ENCODE measurements around the gene UNC13A.

The UNC13A gene

DNA sequence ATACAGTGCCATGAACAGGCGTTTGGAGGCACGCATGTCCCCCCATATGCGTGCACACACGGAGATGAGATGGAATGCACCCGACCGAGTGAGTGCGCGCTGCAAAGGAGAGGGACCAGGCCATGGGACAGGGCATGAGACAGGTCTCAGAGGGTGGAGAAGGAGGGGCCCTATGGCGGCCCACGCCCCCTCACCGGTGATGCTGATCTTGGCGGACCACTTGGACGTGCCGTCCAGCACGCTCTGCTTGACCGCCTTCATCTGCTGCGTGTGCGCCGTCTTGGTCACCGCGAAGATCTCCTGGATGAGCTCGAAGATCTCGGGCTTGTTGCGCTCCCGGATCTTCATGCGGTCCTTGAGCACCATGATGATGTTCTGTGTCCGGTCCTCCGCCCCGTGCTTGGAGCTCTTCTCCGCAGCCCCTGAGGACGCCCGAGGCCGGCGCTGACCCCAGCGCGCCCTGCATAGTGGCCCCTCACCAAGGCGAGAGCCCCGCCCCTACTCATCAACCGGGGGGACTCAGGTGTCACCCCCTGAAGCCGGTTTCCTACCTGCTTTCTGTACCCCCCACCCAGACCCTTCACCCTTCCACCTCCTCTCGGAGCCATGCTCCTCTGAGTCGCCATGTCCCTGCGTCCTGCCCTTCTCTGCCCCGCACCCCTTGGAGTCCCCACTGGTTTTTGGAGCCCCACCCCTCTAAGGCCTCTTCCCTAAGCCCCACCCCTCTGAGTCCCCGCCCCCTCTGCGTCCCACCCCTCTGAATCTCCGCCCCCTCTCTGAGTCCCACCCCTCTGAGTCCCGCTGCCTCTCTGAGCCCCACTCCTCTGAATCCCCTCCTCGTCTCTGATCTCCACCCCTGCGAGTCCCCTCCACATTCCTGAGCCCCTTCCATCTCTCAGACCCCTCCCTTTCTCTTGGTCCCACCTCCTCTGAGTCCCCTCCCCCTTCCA is 40.8 kb downstream of the UNC13A start:
- Histone ChIP-seq H3K27ac (replicated peaks) (no peak overlapping the region), H3K27me3 (ENCODE audit: insufficient read depth, poor library complexity, severe bottlenecking) (peaks cover 5% of the 10 kb centered on the region), H3K4me3 (replicated peaks; ENCODE audit: insufficient read depth, low read length) (no peak overlapping the region)
- TF ChIP-seq POLR2AphosphoS5 (IDR thresholded peaks at IDR 0.05; ENCODE audit: low read depth) (no peak), CTCF (IDR thresholded peaks at IDR 0.05; ENCODE audit: insufficient read depth, low read length) (no peak)
- no peak for DNase-seq (ENCODE audit: low read depth in 1 of 2, low spot score in 1 of 2)

- TF ChIP-seq SPI1 (IDR thresholded peaks at IDR 0.05; ENCODE audit: borderline replicate concordance, low read depth) = no peak
- Histone ChIP-seq H3K27me3 (ENCODE audit: insufficient read depth, poor library complexity, severe bottlenecking) (peaks cover 5% of the 10 kb centered on the region), H3K4me3 (replicated peaks; ENCODE audit: insufficient read depth, low read length) (no peak overlapping the region), H3K27ac (replicated peaks) (no peak overlapping the region)
- DNase-seq (ENCODE audit: low read depth in 1 of 2, low spot score in 1 of 2) = no peak
These were observed 41.7 kb downstream of the UNC13A start for GRCh38 chr19:17646441-17646840.

DNA sequence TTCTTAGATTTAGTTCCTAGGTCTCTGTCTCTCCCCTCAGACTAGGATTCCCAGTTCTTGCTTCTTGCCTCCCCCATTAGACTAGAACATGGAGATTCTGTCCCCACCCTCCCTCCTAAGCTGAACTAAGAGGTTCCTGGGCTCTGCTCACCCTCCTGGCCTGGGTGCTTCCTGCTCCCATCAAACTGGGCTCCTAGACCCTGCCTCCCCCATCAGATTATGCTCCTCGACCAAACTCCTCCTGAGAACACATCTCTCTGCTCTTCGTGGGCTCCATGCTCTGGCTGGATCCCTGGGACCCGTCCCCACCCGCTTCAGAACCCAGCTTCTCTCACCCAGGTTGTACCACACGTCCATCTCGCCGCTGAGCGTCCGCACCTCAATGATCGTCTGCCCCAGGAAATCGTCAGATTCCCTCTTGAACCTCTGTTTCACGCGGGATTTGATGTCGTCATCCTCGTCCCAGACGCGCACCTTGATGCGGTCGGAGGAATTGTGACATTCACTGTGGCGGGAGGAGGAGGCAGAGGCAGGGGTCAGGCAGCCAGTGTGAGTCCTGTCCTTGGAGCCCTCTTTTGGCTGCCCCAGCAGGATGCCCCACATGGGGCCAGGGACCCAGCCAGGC is 42.7 kb downstream of the UNC13A start:
- Histone ChIP-seq H3K4me3 (replicated peaks; ENCODE audit: insufficient read depth, low read length) (no peak overlapping the region), H3K27me3 (ENCODE audit: insufficient read depth, poor library complexity, severe bottlenecking) (peaks cover 5% of the 10 kb centered on the region), H3K27ac (replicated peaks) (no peak overlapping the region)
- no peak for DNase-seq (ENCODE audit: low read depth in 1 of 2, low spot score in 1 of 2)
- TF ChIP-seq GABPA (IDR thresholded peaks at IDR 0.05; ENCODE audit: low read depth) = no peak
- TF ChIP-seq, protein P1, sequence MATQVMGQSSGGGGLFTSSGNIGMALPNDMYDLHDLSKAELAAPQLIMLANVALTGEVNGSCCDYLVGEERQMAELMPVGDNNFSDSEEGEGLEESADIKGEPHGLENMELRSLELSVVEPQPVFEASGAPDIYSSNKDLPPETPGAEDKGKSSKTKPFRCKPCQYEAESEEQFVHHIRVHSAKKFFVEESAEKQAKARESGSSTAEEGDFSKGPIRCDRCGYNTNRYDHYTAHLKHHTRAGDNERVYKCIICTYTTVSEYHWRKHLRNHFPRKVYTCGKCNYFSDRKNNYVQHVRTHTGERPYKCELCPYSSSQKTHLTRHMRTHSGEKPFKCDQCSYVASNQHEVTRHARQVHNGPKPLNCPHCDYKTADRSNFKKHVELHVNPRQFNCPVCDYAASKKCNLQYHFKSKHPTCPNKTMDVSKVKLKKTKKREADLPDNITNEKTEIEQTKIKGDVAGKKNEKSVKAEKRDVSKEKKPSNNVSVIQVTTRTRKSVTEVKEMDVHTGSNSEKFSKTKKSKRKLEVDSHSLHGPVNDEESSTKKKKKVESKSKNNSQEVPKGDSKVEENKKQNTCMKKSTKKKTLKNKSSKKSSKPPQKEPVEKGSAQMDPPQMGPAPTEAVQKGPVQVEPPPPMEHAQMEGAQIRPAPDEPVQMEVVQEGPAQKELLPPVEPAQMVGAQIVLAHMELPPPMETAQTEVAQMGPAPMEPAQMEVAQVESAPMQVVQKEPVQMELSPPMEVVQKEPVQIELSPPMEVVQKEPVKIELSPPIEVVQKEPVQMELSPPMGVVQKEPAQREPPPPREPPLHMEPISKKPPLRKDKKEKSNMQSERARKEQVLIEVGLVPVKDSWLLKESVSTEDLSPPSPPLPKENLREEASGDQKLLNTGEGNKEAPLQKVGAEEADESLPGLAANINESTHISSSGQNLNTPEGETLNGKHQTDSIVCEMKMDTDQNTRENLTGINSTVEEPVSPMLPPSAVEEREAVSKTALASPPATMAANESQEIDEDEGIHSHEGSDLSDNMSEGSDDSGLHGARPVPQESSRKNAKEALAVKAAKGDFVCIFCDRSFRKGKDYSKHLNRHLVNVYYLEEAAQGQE (IDR thresholded peaks at IDR 0.05; ENCODE audit: insufficient replicate concordance, low read depth) = no peak
- TF ChIP-seq POLR2AphosphoS5 (IDR thresholded peaks at IDR 0.05; ENCODE audit: low read depth) = no peak
- TF ChIP-seq CTCF (IDR thresholded peaks at IDR 0.05; ENCODE audit: insufficient read depth, low read length) = no peak
- no peak for TF ChIP-seq SPI1 (IDR thresholded peaks at IDR 0.05; ENCODE audit: borderline replicate concordance, low read depth)

- DNase-seq (ENCODE audit: low read depth in 1 of 2, low spot score in 1 of 2) = no peak
- Histone ChIP-seq H3K4me3 (replicated peaks; ENCODE audit: insufficient read depth, low read length) (no peak overlapping the region), H3K27me3 (ENCODE audit: insufficient read depth, poor library complexity, severe bottlenecking) (peaks cover 5% of the 10 kb centered on the region), H3K27ac (replicated peaks) (no peak overlapping the region)
- no peak for TF ChIP-seq GABPA (IDR thresholded peaks at IDR 0.05; ENCODE audit: low read depth)
- no peak for TF ChIP-seq POLR2AphosphoS5 (IDR thresholded peaks at IDR 0.05; ENCODE audit: low read depth)
- no peak for TF ChIP-seq SPI1 (IDR thresholded peaks at IDR 0.05; ENCODE audit: borderline replicate concordance, low read depth)
- TF ChIP-seq, protein P1 (IDR thresholded peaks at IDR 0.05; ENCODE audit: insufficient replicate concordance, low read depth) = no peak
- no peak for TF ChIP-seq CTCF (IDR thresholded peaks at IDR 0.05; ENCODE audit: insufficient read depth, low read length)
These were observed 45.5 kb downstream of the UNC13A start for GRCh38 chr19:17642656-17643055.

Data from HL-60 (cell line).